ENCODE results near the gene EPN2.

The EPN2 gene

GRCh38 chr17:19369846-19370492, 132.8 kb downstream of the EPN2 start:
- peak in 2 of 3 donors; percentile 57 to 61 for DNase-seq

DNA sequence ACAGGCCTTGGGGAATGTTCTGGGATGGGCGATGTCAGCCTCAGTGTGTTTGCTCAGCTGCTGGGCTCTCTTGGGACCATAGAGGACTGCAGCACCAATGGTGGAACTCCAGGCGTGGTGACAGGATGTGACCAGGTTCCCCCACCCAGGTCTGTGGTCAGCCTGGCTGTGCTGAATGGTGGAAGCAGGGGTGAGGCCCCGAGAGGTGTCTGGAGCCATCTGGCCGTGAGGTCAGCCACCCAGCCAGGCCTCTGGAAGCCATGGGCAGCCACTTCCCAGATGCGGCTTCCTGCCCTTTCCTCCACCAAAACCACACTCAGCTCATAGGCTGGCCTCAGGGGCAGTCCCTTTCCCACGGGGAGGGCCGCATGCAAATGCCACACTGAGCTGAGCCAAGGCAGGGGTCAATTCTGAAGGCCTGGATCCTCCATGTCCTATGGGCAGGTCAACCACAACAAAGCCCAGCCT, 133.4 kb downstream of the EPN2 start:
- DNase-seq: peak; percentile 73 to 82 (median 79)

GRCh38 chr17:19371259-19372010, 134.3 kb downstream of the EPN2 start:
- DNase-seq: peak in 2 of 3 donors; percentile 30 to 36

DNA sequence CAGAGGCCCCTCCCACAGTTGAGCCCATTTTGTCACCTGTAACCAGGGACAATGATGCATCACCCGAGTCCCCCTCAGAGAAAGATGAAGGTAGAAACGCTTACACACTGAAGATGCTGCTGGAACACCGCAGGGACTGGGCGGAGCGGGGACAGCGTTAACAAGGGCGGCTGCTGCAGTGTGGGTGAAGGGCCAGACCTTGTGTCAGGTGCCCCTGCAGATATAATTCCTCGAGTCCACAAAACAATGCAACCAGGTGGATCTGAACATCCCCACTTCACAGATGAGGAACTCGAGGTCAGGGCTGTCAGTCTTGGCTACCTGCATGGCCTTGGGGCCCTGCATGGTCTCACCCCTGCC, 134.8 kb downstream of the EPN2 start:
- DNase-seq: no peak

- DNase-seq: no peak
These were observed 135.3 kb downstream of the EPN2 start for GRCh38 chr17:19372439-19372838.

- DNase-seq: peak in 1 of 3 donors; percentile 44
These were observed 135.8 kb downstream of the EPN2 start for GRCh38 chr17:19372866-19373504.

DNA sequence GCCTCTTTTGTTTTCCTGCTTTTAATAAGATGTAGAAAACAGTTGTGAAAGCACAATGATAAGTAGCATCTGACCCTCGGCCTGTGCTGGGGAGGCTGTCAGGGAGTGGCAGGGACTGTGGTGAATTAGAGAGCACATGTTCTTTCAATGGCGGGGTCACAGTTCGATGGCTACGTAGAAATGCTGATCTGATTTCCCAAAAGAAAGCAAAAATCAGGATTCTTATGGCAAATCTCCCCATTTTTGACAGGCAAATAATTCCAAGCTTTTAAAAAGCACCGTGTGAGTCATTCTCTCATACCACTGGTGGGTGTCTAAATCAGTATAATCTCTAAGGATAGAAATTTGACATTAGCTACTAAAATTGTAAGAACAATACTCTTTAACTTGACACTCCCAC, 137.0 kb downstream of the EPN2 start:
- no peak for DNase-seq

DNA sequence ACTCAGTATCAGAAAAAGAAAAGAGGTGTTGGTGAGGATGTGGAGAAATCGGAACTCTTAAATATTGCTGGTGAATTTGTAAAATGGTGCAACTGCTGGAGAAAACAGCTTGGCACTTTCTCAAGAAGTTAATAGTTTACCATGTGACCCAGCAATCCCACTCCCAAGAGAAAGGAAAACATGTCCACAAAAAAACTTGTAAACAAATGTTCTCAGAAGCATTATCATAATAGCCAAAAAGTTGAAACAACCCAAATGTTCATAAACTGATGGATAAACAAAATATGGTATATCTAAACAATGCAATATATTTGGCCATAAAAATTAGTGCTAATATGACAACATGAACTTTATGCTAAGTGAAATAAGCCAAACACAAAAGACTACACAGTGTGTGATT, 138.6 kb downstream of the EPN2 start:
- no peak for DNase-seq

GRCh38 chr17:19376811-19377210, 139.6 kb downstream of the EPN2 start:
- DNase-seq: no peak

GRCh38 chr17:19377602-19378415, 140.6 kb downstream of the EPN2 start:
- peak; percentile 99 for DNase-seq

- peak in 2 of 3 donors; percentile 28 to 49 for DNase-seq
These were observed 141.5 kb downstream of the EPN2 start, which contains the start of gene MAPK7 for GRCh38 chr17:19378416-19379360. Gene MAPK7, plus strand, starts transcription at chr17:19378498. Its CDS starts 403 bp downstream, at chr17:19378901.

GRCh38 chr17:19379361-19380065, 142.3 kb downstream of the EPN2 start:
- DNase-seq: no peak

DNA sequence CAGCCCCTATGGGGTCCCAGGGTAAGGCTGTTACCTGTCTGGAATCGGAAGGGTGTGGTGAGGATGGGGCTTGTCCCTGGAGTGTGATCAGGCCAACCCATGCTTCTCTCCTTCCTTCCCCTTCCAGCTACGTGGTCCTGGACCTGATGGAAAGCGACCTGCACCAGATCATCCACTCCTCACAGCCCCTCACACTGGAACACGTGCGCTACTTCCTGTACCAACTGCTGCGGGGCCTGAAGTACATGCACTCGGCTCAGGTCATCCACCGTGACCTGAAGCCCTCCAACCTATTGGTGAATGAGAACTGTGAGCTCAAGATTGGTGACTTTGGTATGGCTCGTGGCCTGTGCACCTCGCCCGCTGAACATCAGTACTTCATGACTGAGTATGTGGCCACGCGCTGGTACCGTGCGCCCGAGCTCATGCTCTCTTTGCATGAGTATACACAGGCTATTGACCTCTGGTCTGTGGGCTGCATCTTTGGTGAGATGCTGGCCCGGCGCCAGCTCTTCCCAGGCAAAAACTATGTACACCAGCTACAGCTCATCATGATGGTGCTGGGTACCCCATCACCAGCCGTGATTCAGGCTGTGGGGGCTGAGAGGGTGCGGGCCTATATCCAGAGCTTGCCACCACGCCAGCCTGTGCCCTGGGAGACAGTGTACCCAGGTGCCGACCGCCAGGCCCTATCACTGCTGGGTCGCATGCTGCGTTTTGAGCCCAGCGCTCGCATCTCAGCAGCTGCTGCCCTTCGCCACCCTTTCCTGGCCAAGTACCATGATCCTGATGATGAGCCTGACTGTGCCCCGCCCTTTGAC, 143.5 kb downstream of the EPN2 start:
- DNase-seq: no peak

DNA sequence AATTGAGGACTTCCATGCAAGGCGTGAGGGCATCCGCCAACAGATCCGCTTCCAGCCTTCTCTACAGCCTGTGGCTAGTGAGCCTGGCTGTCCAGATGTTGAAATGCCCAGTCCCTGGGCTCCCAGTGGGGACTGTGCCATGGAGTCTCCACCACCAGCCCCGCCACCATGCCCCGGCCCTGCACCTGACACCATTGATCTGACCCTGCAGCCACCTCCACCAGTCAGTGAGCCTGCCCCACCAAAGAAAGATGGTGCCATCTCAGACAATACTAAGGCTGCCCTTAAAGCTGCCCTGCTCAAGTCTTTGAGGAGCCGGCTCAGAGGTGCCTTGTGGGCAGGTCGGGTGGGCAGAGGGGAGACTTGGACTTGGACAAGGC, 144.2 kb downstream of the EPN2 start:
- no peak for DNase-seq

DNA sequence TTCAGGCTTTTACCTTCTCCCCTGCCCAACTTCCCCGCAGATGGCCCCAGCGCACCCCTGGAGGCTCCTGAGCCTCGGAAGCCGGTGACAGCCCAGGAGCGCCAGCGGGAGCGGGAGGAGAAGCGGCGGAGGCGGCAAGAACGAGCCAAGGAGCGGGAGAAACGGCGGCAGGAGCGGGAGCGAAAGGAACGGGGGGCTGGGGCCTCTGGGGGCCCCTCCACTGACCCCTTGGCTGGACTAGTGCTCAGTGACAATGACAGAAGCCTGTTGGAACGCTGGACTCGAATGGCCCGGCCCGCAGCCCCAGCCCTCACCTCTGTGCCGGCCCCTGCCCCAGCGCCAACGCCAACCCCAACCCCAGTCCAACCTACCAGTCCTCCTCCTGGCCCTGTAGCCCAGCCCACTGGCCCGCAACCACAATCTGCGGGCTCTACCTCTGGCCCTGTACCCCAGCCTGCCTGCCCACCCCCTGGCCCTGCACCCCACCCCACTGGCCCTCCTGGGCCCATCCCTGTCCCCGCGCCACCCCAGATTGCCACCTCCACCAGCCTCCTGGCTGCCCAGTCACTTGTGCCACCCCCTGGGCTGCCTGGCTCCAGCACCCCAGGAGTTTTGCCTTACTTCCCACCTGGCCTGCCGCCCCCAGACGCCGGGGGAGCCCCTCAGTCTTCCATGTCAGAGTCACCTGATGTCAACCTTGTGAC, 144.7 kb downstream of the EPN2 start:
- no peak for DNase-seq

DNA sequence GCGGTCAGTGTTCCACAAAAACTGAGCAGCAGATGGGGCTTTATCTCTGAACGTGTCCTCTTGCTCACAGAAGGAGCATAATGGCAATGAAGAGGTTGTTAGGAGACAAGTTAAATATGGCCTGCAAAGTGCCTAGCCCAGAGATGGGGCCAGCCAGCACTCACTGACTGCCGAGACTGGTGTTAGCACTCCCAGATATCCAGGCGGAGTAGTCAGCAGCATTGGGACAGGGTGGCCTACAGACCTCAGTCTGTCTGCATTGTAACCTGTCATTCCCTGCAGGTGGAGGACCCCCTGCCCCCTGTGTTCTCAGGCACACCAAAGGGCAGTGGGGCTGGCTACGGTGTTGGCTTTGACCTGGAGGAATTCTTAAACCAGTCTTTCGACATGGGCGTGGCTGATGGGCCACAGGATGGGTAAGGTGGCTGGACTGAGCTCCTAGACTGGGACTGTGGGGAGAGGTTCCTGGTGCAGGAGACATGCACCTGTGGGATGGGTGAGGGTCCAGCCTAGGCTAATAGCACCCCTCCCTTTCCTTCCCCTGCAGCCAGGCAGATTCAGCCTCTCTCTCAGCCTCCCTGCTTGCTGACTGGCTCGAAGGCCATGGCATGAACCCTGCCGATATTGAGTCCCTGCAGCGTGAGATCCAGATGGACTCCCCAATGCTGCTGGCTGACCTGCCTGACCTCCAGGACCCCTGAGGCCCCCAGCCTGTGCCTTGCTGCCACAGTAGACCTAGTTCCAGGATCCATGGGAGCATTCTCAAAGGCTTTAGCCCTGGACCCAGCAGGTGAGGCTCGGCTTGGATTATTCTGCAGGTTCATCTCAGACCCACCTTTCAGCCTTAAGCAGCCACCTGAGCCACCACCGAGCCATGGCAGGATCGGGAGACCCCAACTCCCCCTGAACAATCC, 145.6 kb downstream of the EPN2 start:
- no peak for DNase-seq

DNA sequence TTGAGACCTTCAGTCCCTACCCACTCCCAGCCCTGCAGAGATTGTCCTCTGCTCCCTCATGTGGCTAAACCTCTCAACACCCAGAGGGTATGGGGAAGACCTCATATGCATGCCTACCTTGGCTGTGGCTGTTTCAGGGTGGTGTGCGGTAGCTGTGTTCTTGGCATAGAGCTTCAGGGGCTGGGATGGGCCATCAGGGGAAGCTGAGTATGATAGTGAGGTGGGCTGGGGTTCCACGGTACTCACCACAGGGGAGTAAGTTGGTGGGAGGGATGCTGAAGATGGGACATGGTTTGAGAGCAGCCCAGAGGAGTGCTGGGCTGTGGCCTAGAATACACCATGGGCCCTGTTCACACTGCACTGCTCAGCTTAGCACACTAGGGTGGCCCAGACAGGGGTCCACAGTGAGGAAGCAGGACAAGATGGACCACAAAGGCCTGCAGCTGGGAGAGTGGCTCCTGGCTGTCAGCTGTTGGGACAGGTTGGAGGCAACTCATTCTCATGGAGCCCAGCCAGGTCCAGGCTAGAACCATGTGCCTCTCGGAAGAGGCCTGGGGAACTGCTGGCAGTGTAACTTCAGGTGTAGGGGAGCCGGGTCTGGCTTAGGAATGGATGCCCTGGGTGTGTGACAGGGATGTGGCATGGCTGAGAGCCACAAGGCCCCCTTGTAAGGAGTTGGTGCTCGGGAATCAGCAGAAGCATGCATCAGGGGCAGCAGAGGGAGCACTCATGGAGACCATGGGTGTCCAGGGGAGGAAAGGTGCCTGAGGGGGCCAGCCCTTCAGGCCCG, 146.7 kb downstream of the EPN2 start:
- DNase-seq: no peak
